GM12878 (cell line): ENCODE results near the gene IL17F. TPM values are rescaled to one million over a fixed set of nuclear protein-coding genes. Genes with fewer than 3 reads are reported as not detected.

Experiments
- ATAC-seq: fragments of 200-7000 bp; cut with Tn5 transposase; 3 replicates; pipeline ENCODE4 v1.9.1; 2020; ENCODE audit warnings: mild to moderate bottlenecking, moderate library complexity
- BruUV-seq: library from RNA; stranded (reverse); fragments of 400-500 nt; replicated peaks from 2 replicates; lab custom pipeline; 2021; lab: Mats Ljungman, UMichigan
- CTCF ChIA-PET: fragments of 300-600 bp; sonication (Branson Sonifier 250); formaldehyde crosslinking; extraction: SDS; loops from one replicate; lab custom pipeline; 2021; ENCODE audit warnings: inconsistent platforms; lab: Yijun Ruan, JAX
- POLR2A ChIA-PET: fragments of 350-600 bp; formaldehyde crosslinking; extraction: SDS; loops from one replicate; lab custom pipeline; 2021; ENCODE audit warnings: inconsistent platforms; lab: Charles Lee
- RAD21 ChIA-PET: fragments of 300-600 bp; sonication (Branson Sonifier 250); formaldehyde crosslinking; loops from one replicate; lab custom pipeline; 2023; ENCODE audit warnings: antibody characterized with exemption; ENCODE audit not compliant: unreplicated experiment; lab: Charles Lee
- SMC1A ChIA-PET: fragments of 300-600 bp; sonication (Branson Sonifier 250); formaldehyde crosslinking; loops from one replicate; lab custom pipeline; 2023; ENCODE audit not compliant: unreplicated experiment, uncharacterized antibody; lab: Charles Lee
- DNase-seq: peaks from one replicate; pipeline ENCODE4 v3.0.0-alpha.2; 2011; ENCODE audit warnings: low read depth, low spot score
- FAIRE-seq: peaks from 3 replicates; lab custom pipeline; 2011; peaks lifted over from hg19 to GRCh38; lab: Jason Lieb, UNC
- H2AFZ ChIP-seq: 2 replicates; pipeline ENCODE4 v1.6.0; 2011; ENCODE audit warnings: low read depth, low read length, control low read depth; ENCODE audit not compliant: control insufficient read depth
- H3K27ac ChIP-seq: 2 replicates; pipeline ENCODE4 v1.5.1; 2011; ENCODE audit warnings: control low read depth; ENCODE audit not compliant: control insufficient read depth, insufficient read depth
- H3K27me3 ChIP-seq, 2 experiments: replicated peaks in 1 of 2; 2 replicates each; pipeline versions ENCODE4 v1.6.0 to v1.6.1; 2011; ENCODE audit warnings: low read length in 1 of 2; ENCODE audit not compliant: control insufficient read depth in 2 of 2, insufficient read depth in 2 of 2
- H3K36me3 ChIP-seq, 2 experiments: 2 replicates each; pipeline ENCODE4 v1.5.1; 2011; ENCODE audit warnings: low read length in 1 of 2; ENCODE audit not compliant: control insufficient read depth in 2 of 2, insufficient read depth in 2 of 2
- H3K4me1 ChIP-seq: 2 replicates; pipeline ENCODE4 v1.6.1; 2011; ENCODE audit warnings: mild to moderate bottlenecking, low read length, moderate library complexity, mixed read lengths; ENCODE audit not compliant: control insufficient read depth, insufficient read depth
- H3K4me2 ChIP-seq: 2 replicates; pipeline ENCODE4 v1.6.0; 2011; ENCODE audit warnings: control low read depth; ENCODE audit not compliant: control insufficient read depth, insufficient read depth
- H3K4me3 ChIP-seq: fragments of 200-600 bp; sonication (generic); 2 replicates; pipeline ENCODE4 v1.5.1; 2016
- H3K79me2 ChIP-seq: 2 replicates; pipeline ENCODE4 v1.6.0; 2011; ENCODE audit warnings: low read length; ENCODE audit not compliant: control insufficient read depth, insufficient read depth
- H3K9ac ChIP-seq: 2 replicates; pipeline ENCODE4 v1.8.0; 2011; ENCODE audit warnings: low read length, control low read depth, mixed read lengths; ENCODE audit not compliant: control insufficient read depth, insufficient read depth
- H3K9me3 ChIP-seq: replicated peaks from 3 replicates; pipeline ENCODE4 v1.5.1; 2011; ENCODE audit warnings: mild to moderate bottlenecking, low read length; ENCODE audit not compliant: control insufficient read depth, insufficient read depth
- H4K20me1 ChIP-seq: 2 replicates; pipeline ENCODE4 v1.6.0; 2011; ENCODE audit not compliant: control insufficient read depth, insufficient read depth
- ATF3 ChIP-seq: IDR thresholded peaks from 2 replicates; pipeline ENCODE4 v1.6.1; 2011; ENCODE audit warnings: low read depth, mild to moderate bottlenecking, low read length, moderate library complexity, borderline replicate concordance; ENCODE audit errors: extremely low read depth
- BMI1 ChIP-seq: fragments of 450-650 bp; IDR thresholded peaks from 2 replicates; pipeline ENCODE4 v1.6.1; 2016; ENCODE audit warnings: mild to moderate bottlenecking, moderate library complexity, borderline replicate concordance
- CBX5 ChIP-seq: sonication (generic); IDR thresholded peaks from 2 replicates; pipeline ENCODE4 v1.6.1; 2016; ENCODE audit warnings: low read depth, moderate library complexity, mild to moderate bottlenecking, inconsistent platforms
- CHD2 ChIP-seq: IDR thresholded peaks from 2 replicates; pipeline ENCODE4 v1.6.1; 2011; ENCODE audit warnings: low read depth, low read length, improper control_type of control experiment, borderline replicate concordance
- GATAD2B ChIP-seq: fragments of 450-650 bp; conservative IDR thresholded peaks from 2 replicates; pipeline ENCODE4 v1.6.1; 2017; ENCODE audit warnings: low read depth, mild to moderate bottlenecking, moderate library complexity
- HCFC1 ChIP-seq: fragments of 150-350 bp; IDR thresholded peaks from 2 replicates; pipeline ENCODE4 v1.6.1; 2014; ENCODE audit warnings: low read length
- MEF2A ChIP-seq: IDR thresholded peaks from 2 replicates; pipeline ENCODE4 v1.6.1; 2011; ENCODE audit warnings: low read depth, mild to moderate bottlenecking, low read length, moderate library complexity; ENCODE audit not compliant: insufficient read depth
- MYC ChIP-seq: IDR thresholded peaks from 2 replicates; pipeline ENCODE4 v1.6.1; 2011; ENCODE audit warnings: mild to moderate bottlenecking, low read length, moderate library complexity, inconsistent platforms; ENCODE audit not compliant: insufficient read depth, insufficient replicate concordance, insufficient read length, severe bottlenecking
- POLR2AphosphoS2 ChIP-seq: IDR thresholded peaks from 2 replicates; pipeline ENCODE4 v1.6.1; 2011; ENCODE audit warnings: low read depth, mild to moderate bottlenecking, low read length, improper control_type of control experiment, moderate library complexity
- SPI1 ChIP-seq: IDR thresholded peaks from 2 replicates; pipeline ENCODE4 v1.6.1; 2011; ENCODE audit warnings: low read depth, mild to moderate bottlenecking, low read length, moderate library complexity, borderline replicate concordance; ENCODE audit not compliant: insufficient read depth
- SREBF1 ChIP-seq: IDR thresholded peaks from 2 replicates; pipeline ENCODE4 v1.6.1; 2012; ENCODE audit warnings: mild to moderate bottlenecking, low read length
- TCF12 ChIP-seq: IDR thresholded peaks from 2 replicates; pipeline ENCODE4 v1.6.1; 2011; ENCODE audit warnings: low read depth, mild to moderate bottlenecking, low read length
- WGBS: methylation state at CpG from one replicate; pipeline ENCODE4 v1.1.6; 2016; ENCODE audit warnings: low lambda C conversion rate; ENCODE audit not compliant: insufficient replicate concordance, insufficient coverage; ENCODE audit errors: missing lambda C conversion rate; 5-methylcytosine and 5-hydroxymethylcytosine counted together
- in situ Hi-C: fragments of 300-500 bp; cut with MboI; formaldehyde crosslinking; loops from 9 replicates; pipeline ENCODE4 v1.14.3; 2018; ENCODE audit warnings: mixed read lengths
- intact Hi-C: fragments of 100-400 bp; cut with micrococcal nuclease; formaldehyde crosslinking; loops from one replicate; pipeline ENCODE4 v1.14.2; 2022; ENCODE audit not compliant: unreplicated experiment
- polyA plus RNA-seq, 11 experiments: library from polyadenylated mRNA; depleted of rRNA in 4 of 11; unstranded in 6 of 11; stranded (reverse) in 5 of 11; fragments of >200 nt; fragmentation: Nextera tagmentation in 4 of 11; fragmentation: Illumina TruSeq in 1 of 11; extraction: Ambion mirVana in 4 of 11; extraction: Trizol in 1 of 11; gene quantifications; 1 replicate in 1 of 11; 2 replicates in 10 of 11; pipeline versions ENCODE4 v1.2.1 to v1.2.3, GENCODE V29; 2011 to 2016; ENCODE audit warnings: inconsistent platforms in 2 of 11, missing spikeins in 2 of 11, low read depth in 1 of 11
- total RNA-seq, 4 experiments: library from RNA; depleted of rRNA in 3 of 4; stranded (reverse); fragments of >200 nt in 3 of 4; fragmentation: Illumina TruSeq in 1 of 4; extraction: Trizol in 1 of 4; gene quantifications; 2 replicates each; pipeline versions ENCODE4 v1.2.1 to v1.2.3, GENCODE V29; 2013 to 2021
- TF ChIP-seq, protein P1 (sequence below): fragments of 450-650 bp; IDR thresholded peaks from 2 replicates; pipeline ENCODE4 v1.6.1; 2018; ENCODE audit warnings: borderline replicate concordance, mild to moderate bottlenecking; ENCODE audit not compliant: partially characterized antibody

The IL17F gene
- total and polyA plus RNA-seq, 10 of the 15 experiments (the other 5 are each of a cell fraction or from before 2014, with no cell fraction given): 0.20 TPM; not detected in 9

GRCh38 chr6:52293067-52293466 is 48.8 kb upstream of the IL17F start:
- H3K36me3 ChIP-seq: no peaks in the 10 kb centered on the region
- SMC1A ChIA-PET: interaction anchor here (1.2 to 5.5 kb wide), 11 partner anchors 9 to 126 kb away, joined by 3 to 49 read pairs (median 6); partner anchors contain the start of genes EFHC1, MCM3 and PAQR8
- H3K27ac ChIP-seq: peak overlapping the region; percentile 18; the same call in 1 of the 2 replicates
- H3K4me1 ChIP-seq: peaks cover 41% of the 10 kb centered on the region
- in situ Hi-C loops (loop anchor here (5.0 kb wide), 1 partner anchor 369 kb away; no protein-coding TSS in a partner anchor), intact Hi-C loops (no loop called here)
- no peak for DNase-seq
- no peaks in the 10 kb centered on the region for H3K27me3 ChIP-seq
- POLR2A ChIA-PET: interaction anchor here (0.9 to 1.7 kb wide), 4 partner anchors 8 to 104 kb away, joined by 3 to 5 read pairs (median 5); partner anchors contain the start of gene MCM3
- TF ChIP-seq TCF12 (0 out of 2 replicates have a peak, but pooled peaks have one; percentile 17), CBX5 (no peak)
- ATAC-seq: no peak
- H3K4me2 ChIP-seq: peak overlapping the region; percentile 48; the same call in 1 of the 2 replicates
- no peaks in the 10 kb centered on the region for H3K79me2 ChIP-seq
- no peak overlapping the region for H2AFZ ChIP-seq
- no peak overlapping the region for H3K9ac ChIP-seq
- RAD21 ChIA-PET: interaction anchor here (0.8 to 3.2 kb wide), 10 partner anchors 8 to 122 kb away, joined by 3 to 14 read pairs (median 4); partner anchors contain the start of genes MCM3 and PAQR8
- BruUV-seq: no TSS peak
- no peak for FAIRE-seq
- H3K4me3 ChIP-seq: no peak overlapping the region
- CTCF ChIA-PET: interaction anchor here (0.6 to 14.5 kb wide), 9 partner anchors 7 to 326 kb away, joined by 3 to 441 read pairs (median 4); partner anchors contain the start of genes MCM3 and PAQR8
- H4K20me1 ChIP-seq: no peaks in the 10 kb centered on the region
- H3K9me3 ChIP-seq: peaks cover 8% of the 10 kb centered on the region; the same call in 2 of the 3 replicates

- in situ Hi-C loops (loop anchor here (10.0 kb wide), 1 partner anchor 286 kb away; the partner anchor contains the start of gene TRAM2), intact Hi-C loops (loop anchor here (10.0 kb wide), 2 partner anchors 306 to 706 kb away; partner anchors contain the start of gene GSTA4)
- WGBS: 57% methylated on average over 2 of the region's 2 CpGs
- FAIRE-seq: no peak
- Histone ChIP-seq H3K9ac (no peak overlapping the region), H3K4me1 (peaks cover 19% of the 10 kb centered on the region), H3K79me2 (peaks cover 8% of the 10 kb centered on the region), H3K36me3 (no peaks in the 10 kb centered on the region), H4K20me1 (no peaks in the 10 kb centered on the region), H3K27ac (no peak overlapping the region), H3K4me3 (no peak overlapping the region), H3K4me2 (no peak overlapping the region), H3K9me3 (no peaks in the 10 kb centered on the region), H3K27me3 (no peaks in the 10 kb centered on the region), H2AFZ (no peak overlapping the region)
- no peak for DNase-seq
- ATAC-seq: no peak
- RAD21 ChIA-PET: interaction anchor here (0.7 to 9.0 kb wide), 9 partner anchors 14 to 374 kb away, joined by 3 to 224 read pairs (median 8); partner anchors contain the start of gene PAQR8
- POLR2A ChIA-PET: interaction anchor here (0.6 to 2.5 kb wide), 6 partner anchors 18 to 111 kb away, joined by 3 to 15 read pairs (median 5); partner anchors contain the start of gene PAQR8
- CTCF ChIA-PET: interaction anchor here (1.0 to 14.5 kb wide), 8 partner anchors 18 to 136 kb away, joined by 3 to 441 read pairs (median 16); partner anchors contain the start of gene PAQR8
- no TSS peak for BruUV-seq
- SMC1A ChIA-PET: interaction anchor here (0.7 to 12.1 kb wide), 10 partner anchors 14 to 205 kb away, joined by 3 to 358 read pairs (median 5); partner anchors contain the start of gene PAQR8
- TF ChIP-seq POLR2AphosphoS2 (no peak), HCFC1 (no peak), BMI1 (no peak), MYC (no peak), SPI1 (no peak), CHD2 (no peak), ATF3 (no peak), SREBF1 (no peak), MEF2A (no peak), GATAD2B (no peak)
- TF ChIP-seq, protein P1, sequence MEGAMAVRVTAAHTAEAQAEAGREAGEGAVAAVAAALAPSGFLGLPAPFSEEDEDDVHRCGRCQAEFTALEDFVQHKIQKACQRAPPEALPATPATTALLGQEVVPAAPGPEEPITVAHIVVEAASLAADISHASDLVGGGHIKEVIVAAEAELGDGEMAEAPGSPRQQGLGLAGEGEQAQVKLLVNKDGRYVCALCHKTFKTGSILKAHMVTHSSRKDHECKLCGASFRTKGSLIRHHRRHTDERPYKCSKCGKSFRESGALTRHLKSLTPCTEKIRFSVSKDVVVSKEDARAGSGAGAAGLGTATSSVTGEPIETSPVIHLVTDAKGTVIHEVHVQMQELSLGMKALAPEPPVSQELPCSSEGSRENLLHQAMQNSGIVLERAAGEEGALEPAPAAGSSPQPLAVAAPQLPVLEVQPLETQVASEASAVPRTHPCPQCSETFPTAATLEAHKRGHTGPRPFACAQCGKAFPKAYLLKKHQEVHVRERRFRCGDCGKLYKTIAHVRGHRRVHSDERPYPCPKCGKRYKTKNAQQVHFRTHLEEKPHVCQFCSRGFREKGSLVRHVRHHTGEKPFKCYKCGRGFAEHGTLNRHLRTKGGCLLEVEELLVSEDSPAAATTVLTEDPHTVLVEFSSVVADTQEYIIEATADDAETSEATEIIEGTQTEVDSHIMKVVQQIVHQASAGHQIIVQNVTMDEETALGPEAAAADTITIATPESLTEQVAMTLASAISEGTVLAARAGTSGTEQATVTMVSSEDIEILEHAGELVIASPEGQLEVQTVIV: no peak
These were observed 44.5 kb upstream of the IL17F start for GRCh38 chr6:52288841-52289240.
